SKM-1 (cell line): ENCODE results near the gene FAM107A.
A peak's percentile ranks its signal among the peaks of the same experiment; 100 is the strongest.

ENCODE experiments used
- DNase-seq: peaks from one replicate; lab custom pipeline; 2025; ENCODE audit not compliant: unreplicated experiment; lab: John Stamatoyannopoulos, UW

The FAM107A gene

DNA sequence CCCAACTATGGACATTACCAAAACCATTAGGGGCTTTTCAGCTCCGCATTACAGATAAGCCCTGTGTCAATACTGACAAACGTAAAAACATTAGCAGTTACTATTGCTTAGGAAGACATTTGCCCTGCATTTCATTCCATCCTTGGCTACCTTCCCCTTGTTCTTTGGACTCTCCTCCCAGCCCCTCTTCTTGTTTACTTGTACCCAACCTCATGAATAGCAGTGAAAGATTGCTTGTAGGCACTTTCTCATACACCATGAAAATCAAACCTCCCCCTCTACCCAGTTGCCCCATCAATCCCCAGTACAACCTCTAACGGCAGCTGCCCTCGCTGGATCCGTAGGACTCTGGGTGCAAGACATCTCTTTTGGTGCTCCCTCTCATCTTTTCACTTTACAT, 16.9 kb upstream of the FAM107A start:
- no peak for DNase-seq

DNA sequence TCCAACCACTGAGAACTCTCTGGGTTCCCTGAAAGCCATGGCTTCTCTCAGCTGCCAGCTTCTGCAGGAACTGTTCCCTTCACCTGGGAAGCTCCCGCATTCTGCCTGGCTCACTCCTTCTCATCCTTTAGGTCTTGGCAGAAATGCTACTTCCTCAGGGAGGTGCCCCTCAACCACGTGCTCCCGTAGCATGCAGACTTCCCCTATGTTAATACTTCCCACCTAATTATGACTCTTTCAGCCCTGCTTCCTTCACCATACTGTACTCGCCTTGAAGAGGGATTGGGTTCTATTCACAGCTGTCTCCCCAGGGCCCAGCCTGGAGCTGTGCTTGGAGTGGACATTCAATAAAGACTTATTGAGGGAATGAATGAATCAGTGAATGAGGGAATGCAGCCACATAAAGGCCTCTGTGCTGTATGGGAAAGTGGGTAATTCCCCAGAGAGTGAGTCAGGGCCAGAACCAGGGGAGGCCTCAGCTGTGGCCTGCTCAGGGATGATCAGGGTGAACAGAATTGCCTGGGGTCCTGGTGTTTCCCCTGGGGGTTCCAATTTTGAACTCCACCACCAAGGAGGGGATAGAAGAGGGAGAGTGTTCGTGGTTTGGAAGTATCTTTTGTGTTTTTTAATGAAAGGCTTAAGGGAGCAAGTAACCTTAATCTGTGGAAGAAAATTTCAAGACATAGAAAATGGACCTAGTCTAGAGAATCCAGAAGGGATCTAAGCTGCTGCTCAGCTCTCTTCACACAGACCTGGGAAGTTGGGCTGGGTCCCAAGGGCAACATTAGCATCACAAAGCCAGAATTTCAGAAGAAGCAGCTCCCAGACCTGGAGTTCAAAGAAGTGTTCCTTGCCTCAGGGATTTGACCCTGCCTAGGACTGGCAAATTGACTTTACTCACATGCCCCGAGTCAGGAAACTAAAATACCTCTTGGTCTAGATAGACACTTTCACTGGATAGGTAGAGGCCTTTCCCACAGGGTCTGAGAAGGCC, 14.6 kb upstream of the FAM107A start:
- no peak for DNase-seq

DNA sequence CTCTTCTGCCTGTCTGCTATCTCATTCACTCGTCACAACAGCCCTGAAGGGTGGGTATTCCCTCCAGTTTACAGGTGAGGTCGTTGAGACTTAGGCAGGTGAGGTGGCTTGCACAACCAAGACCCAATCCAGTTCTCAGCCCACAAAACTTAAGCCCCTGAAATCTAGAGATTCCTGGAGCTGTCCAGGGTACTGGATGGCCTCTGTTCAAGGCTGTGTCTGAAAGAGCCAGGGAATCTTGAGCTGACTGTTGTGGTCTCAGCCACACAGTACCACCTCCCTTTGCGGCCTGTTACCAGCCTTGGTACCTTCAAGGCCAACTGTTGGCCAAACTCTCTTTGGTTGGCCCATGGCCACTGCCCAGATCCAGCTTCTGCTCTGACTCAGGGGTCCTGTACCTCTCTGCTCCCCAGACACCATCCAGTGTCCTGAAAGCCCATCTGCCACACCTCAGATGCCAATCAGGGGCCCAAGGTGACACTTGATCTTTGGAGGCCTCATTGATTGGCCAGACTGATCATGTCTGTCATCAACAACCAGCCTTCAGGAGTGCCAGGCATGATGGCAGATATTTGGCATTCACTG, 10.9 kb upstream of the FAM107A start:
- no peak for DNase-seq

DNA sequence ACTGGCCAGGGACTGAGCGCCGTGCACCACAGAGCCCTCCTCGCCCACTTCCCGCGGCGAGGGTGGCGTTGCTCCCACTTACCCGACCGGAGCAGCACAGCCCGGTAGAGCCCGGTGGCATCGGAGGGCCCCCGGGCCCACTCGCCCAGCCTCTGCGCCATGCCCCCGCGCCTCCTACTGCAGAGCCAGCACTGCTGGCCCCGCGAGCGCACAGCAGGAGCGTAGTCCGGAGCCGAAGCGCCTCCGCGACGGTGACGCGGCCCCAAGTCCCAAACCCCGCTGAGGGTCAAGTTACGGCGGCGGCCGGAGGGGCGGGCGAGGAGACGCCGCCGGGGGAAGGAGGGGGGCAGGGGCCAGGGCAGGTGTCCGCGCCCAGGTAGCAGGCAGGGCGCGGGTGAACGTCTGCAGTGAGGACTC, 9.6 kb upstream of the FAM107A start:
- no peak for DNase-seq

DNA sequence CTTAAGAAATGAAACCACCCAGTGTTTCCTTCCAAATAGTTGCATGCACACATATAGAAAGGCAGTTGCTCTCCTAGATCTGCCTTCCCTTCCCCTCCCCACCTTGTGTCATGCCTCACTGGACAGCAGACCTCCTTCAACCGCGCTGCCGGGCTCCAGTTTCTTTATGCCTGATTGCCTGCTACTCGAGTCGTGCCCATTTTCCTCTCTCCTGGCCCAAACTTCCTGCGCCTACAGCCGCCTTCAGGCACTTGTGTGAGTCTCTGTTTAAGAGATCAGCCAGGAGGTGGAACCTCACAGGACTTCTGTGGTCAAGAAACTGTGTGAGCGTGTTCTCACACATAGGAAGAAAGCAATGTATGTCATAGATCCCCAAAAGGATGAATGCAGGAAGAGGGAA, 8.8 kb upstream of the FAM107A start:
- DNase-seq: no peak

DNA sequence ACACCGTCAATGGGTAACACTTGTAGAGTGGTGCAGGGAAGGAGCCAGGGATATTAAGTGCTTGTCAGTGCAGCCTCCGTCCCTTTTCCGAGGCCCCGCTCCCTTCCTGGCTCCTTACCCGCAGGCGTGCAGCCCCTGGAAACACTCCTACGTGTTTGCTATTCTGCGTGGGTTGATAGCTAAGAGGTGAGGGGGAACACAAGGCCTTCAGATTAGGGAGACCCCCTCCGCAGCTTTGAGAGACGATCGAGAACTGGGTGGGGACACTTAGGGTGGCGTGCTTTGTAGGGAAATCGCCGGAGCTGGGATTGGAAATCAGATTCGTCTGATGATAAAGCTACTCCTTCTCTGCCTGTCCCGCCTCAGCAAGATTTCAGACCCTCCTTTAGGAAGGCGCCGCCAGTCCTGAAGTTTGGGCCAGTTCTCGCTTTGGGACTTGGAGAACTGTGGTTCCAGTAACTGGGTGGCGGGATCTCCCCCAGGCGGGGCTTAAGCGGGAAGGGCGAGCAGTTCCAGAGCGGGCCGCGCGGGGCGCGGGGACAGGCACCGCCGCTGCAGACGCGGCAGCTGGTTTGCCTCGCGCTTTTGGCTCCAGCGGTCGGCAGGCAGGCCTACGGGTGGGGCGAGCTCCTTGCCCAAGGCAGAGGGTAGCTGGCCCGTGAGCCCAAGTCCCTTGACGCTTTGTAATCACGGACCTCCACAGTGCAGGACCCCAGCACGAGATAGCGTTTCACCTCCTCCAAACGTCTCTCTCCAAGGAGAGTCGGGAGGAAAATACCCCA, 8.0 kb upstream of the FAM107A start:
- peak; percentile 33 for DNase-seq

DNA sequence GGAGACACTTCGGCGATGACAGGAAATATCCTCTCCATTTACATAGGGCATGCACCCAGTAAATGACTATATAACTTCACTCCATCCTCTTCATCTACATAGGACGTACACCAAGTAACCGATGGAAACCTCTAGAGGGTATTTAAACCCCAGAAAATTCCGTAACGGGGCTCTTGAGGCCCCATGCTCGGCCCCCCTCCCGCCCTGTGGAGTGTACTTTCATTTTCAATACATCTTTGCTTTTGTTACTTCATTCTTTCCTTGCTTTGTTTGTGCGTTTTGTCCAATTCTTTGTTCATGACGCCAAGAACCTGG, 7.5 kb upstream of the FAM107A start:
- no peak for DNase-seq

DNA sequence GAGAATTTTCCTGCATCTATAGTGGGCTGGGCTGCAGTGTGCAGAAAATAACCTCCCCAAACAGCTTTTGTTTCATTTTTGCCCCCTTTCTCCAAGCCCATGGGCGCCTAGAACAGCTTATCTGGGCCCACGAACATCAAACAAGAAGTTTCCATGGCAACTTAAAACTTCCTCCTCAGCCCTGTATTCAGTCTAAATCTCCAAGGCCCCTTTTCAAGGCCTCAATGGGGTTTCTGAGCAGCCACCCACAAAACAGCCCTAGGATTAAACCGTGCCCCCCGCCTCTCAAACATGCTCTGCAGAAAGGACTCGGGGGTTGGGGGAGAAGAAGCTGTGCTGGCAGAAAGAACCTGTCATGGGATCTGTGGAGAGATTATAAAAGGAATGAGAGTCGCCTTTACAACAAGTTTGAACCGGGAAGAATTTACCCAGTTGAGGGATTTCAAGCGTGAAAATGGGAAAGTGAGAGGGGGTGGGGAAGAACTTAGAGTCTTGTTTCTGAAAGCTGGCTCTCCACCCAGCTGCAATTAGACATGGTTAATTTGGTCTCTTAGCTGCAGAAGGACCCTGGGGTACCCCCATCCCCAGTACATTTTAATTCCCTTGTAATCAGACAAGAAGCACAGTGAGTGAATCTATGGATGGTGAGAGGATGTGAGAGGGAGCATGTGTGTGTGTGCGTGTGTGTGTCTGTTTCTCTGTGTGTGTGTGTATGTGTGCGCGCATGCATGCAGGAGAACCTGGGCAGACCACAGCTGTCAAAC, 4.3 kb upstream of the FAM107A start:
- DNase-seq: no peak

DNA sequence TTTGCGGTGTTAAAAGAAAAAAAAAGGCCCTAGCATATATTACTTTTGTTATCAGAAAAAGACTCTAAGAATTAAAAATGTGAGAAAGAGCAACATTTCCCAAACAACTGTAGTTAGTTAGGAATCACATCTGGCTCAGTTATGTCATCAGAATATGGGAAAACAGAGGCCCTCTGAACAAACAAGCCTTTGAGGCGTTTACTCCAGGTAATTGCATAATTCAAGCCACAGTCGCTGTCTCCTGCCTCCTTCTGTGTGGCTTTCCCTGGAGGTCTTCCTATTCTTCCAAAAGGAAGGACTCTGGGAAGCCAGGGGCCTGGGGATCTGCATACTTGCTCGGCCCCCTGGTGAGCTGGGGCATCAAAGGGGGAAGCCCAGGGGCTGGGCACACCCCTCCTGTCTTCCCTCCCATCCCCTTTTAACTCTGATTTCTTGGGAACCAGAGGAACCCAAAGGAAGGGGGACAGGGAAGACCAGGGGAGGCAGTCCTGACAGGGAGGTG, 3.7 kb upstream of the FAM107A start:
- no peak for DNase-seq

DNA sequence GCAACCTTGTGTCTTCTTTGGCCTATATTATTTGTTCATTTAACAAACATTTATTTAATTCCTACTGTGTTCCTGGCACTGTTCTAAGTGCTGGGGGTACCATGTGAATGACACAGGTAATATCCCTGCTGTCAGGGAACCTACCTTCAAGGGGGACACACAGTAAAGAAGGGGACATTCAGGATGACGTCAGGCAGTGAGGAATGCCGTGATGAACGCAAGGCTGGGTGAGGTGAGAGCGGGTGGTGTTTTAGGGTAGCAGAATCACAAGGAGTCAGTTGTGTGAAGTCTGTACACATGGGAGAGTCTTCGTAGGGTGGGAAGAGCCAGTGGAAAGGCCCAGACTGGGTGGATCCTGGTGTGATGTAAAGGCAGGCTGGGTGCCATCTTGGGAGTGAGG, 1.7 kb upstream of the FAM107A start:
- no peak for DNase-seq

DNA sequence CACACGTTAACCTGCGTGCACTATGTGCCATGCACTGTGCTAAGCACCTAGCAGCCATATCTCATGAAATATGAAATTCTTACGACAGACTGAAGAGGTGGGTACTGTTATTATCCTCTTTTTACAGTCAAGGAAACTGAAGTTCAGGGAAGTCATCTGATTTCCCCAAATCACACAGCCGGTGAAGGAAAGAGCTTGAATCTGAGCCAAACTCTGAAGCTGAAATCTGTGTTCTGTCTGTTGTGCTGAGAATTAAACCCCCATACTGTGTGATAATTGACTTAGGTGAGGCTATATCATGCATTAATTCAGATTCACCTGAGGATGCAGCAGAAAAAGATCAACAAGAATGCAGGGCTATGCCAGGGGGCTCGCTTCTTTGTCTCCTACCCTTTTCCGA, 475 bp downstream of the FAM107A start:
- DNase-seq: no peak

DNA sequence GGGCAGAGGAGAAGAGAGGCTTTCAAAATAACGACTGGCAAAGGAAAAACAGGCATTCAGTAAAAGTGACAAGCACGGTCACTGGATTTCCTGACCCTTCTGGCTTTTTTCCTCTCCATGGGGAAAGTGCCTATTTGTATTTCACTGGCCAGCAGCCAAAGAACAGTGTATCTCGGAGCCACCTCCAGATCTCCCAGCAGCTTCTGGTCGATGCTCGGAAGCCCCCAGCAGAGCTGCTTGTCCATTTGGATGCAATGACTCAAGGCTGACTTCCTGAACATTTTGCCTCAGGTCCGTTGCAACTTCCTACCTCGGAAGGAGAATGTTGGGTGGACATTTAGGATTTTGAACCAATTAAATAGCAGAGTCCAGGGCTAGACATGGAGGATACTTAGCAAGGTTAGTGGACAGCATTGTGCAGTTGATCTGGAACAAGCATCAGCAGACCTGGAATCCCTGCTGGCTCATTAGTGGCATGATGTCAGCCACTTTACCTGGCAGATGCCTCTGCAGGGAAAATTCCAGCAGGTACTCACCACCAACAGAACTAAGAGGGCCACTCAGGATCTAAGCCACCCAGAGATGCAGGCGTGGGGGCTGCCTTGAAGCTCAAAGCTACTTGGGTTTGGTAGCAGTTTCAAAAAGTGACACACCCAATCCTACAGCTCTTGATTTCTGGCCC, 1.1 kb downstream of the FAM107A start:
- DNase-seq: no peak

DNA sequence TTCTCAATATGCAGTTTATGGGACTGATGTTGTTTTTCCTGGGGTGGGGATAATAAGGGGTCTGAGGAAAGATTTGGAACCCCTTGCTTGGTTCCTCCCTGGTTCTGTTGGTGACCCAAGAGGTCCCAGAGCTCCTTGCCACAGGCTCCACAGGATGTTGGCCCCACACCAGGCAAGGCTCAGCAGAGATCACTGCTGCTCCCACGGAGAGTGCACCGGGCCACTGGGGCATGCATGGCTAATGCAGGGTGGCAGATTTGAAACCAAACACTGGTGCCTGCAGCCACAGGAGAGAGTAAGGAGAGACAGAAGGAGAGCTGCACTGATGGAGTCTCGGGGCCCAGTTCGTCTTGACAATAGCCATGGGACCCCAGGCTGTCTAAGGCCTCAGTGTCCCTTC, 2.5 kb downstream of the FAM107A start:
- no peak for DNase-seq

DNA sequence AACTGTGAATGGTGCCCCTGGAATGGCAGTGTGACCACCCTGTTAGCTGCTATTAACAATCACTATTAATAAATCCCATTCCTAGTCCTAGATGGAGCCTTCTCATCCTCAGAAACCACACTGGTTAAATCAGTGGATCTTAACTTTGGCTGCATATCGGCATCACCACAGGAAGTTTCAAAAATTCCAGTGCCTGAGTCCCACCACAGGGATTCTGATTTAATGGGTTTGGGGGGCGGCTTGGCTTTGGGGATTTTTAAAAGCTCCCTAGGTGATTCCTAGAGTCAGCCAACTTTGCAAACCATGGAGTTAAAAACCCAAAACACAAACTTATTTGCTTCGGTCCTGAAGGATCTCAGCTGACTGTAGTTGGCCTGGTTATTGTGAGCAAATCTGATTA, 3.1 kb downstream of the FAM107A start:
- DNase-seq: no peak

DNA sequence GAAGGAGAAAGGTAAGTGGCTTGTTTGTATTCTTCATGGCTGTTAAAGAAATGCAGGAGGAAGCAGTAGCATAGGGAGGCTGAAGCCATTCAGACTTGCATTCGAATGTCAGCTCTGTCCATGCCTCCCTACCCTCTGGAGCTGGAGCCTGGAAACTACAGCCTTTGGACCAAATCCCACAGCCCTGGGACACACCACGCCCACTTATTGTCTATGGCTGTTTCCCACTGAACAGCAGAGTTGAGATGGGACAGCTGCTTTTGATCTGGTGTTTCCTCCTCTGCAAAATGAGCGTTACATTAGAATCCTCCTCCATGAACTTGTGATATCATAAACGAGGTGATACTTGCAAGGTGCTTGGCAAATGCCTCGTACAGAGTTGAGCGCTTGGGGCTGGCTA, 3.6 kb downstream of the FAM107A start:
- DNase-seq: no peak

DNA sequence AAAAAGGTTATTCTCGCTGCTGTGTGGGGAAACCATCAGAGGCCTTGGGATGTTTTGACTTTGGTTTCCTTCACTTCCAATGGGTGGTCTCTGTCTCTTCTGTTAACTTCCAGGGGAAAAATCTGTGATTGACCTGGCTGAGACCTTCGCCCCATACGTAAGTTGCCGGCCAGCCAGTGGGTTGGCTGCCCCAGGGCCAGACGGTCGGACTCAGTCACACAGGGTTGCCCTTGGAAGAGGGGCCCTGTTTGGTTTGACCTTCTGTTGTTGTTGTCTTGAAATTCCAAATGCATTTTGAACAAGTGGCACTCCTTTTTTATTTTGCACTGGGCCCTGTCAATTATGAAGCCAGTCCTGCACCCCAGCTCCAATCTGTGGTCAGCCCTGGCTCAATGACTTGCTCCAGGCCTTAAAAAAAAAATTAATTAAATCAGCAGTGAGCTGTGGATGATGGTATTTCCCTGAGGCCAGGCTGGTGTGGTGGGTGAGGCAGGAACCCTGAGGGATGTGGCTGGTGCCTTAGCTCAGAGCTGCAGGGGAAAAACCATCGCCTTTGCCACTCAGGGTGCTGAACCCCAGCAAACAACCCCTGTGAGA, 4.5 kb downstream of the FAM107A start:
- DNase-seq: no peak

DNA sequence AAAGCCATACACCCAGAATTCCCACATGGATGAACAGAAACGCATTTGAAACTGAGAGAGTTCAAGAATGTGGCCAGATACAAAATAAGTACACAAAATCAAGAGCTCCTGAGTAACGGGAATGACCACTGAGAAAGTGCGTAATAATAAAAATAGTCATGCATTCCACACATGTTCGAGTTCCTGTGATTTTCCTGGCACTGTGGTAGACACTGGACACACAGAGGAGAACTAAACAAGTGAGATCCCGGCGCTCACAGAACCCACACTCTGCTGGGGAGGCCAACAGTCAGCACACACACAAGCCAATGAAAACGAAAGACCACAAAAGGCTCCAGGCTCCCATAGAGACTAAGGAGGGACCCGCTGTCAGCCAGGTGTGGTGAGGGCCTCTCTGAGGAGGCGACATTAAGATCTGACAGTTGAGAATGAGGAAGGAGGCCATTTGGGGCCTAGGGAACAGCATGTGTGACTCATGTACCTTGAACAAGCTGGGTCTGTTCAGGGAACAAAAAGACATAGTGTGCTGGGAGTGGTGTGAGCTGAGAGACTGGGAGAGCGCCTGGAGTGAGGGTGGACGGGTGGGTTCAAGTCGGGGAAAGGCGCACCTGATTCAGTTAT, 5.1 kb downstream of the FAM107A start:
- DNase-seq: no peak

DNA sequence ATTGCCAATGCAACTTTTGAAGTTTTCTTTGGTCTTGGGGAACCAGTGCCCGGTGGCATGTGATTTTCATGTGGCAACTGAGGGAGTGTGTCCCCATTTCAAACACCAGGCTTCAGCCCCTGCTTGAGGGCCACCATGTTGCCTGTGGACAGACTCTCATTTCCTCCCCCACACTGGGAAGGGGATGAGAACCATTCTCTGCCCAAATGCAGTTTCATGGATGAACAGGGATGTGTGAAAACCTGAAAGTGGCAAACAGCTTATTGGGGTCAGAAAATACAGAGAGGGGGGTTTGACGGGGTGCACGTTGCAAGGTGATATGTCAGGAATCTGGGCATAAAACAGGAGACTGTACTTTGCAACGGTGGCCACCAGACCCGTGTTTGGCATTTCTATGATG, 6.3 kb downstream of the FAM107A start:
- DNase-seq: no peak

DNA sequence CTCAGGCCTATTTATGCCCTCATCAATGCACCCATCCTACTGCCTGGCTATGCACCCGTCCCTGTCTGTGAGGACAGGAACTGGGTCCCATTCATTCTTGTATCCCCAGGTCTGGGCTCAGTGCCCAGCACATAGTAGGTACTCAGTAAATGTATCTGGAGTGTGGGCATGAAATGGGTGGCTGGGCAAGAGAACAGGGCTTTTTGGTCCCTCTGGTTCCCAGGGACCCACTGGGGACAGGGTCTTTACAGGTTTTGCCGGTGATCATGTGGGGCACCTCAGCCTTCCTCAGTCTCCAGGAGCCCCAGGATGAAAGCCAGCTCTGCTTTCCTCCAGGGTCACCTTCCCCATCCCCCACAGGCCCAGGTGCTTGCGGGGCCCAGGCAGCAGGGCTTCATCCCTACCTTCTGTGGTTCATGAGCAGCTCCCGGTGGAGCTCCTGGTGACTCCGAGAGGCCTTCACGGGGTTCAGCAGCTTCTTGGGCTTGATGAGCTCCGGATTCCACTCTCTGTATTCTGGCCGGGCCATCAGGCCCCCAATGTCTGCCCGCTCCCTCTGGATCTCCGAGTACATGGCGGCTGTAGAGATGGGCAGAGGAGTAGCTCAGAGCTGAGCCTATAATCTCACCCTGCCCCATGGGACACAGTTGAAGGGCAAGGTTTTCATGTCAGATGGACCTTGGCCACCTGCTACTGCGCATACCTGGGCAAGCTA, 7.7 kb downstream of the FAM107A start:
- DNase-seq: no peak
